B cell (primary cell): ENCODE measurements around the gene ZBP1. TPM values are rescaled to one million over a fixed set of nuclear protein-coding genes. Genes with fewer than 3 reads are reported as not detected.

ENCODE experiments used
- ATAC-seq: fragments of 200-7000 bp; cut with Tn5 transposase; one replicate; pipeline ENCODE4 v1.10.0; 2021; ENCODE audit warnings: low read depth, mild to moderate bottlenecking, moderate number of reproducible peaks, moderate library complexity
- CTCF ChIA-PET: fragments of 350-600 bp; sonication (Branson Sonifier 250); formaldehyde crosslinking; loops from one replicate; lab custom pipeline; 2021; ENCODE audit warnings: antibody characterized with exemption, inconsistent platforms; lab: Charles Lee
- POLR2A ChIA-PET: fragments of 350-600 bp; sonication (Branson Sonifier 250); formaldehyde crosslinking; loops from one replicate; lab custom pipeline; 2021; ENCODE audit warnings: antibody characterized with exemption; lab: Charles Lee
- DNase-seq: peaks from one replicate; pipeline ENCODE4 v3.0.0; 2013
- H2AFZ ChIP-seq: 2 replicates; pipeline ENCODE4 v1.6.1; 2012; ENCODE audit warnings: mild to moderate bottlenecking, low read depth, low read length; ENCODE audit not compliant: insufficient read depth, poor library complexity, severe bottlenecking
- H3K27ac ChIP-seq, 2 donors: 1 replicate in 1 of 2; 2 replicates in 1 of 2; pipeline ENCODE4 v1.5.1; 2012 to 2013; ENCODE audit warnings: low read length in 2 of 2, mild to moderate bottlenecking in 2 of 2, moderate library complexity in 1 of 2
- H3K27me3 ChIP-seq, 4 experiments: fragments of 200-600 bp in 1 of 4; sonication (generic) in 1 of 4; replicated peaks in 1 of 4; 1 replicate in 2 of 4; 2 replicates in 2 of 4; pipeline versions ENCODE4 v1.6.1 to v1.7.0; 2013 to 2016; ENCODE audit warnings: low read length in 3 of 4, mild to moderate bottlenecking in 2 of 4, mixed read lengths in 1 of 4, moderate library complexity in 1 of 4; ENCODE audit not compliant: insufficient read depth in 4 of 4, control insufficient read depth in 3 of 4; ENCODE audit errors: control extremely low read depth in 1 of 4
- H3K36me3 ChIP-seq, 2 experiments: replicated peaks in 1 of 2; 1 replicate in 1 of 2; 2 replicates in 1 of 2; pipeline versions ENCODE4 v1.6.1 to v1.7.1; 2013; ENCODE audit warnings: low read length in 1 of 2; ENCODE audit not compliant: insufficient read depth in 2 of 2, control insufficient read depth in 1 of 2; ENCODE audit errors: control extremely low read depth in 1 of 2, extremely low read depth in 1 of 2
- H3K4me1 ChIP-seq, 2 donors: fragments of 200-600 bp in 1 of 2; sonication (generic) in 1 of 2; 1 replicate in 1 of 2; 2 replicates in 1 of 2; pipeline versions ENCODE4 v1.5.1 to v1.6.1; 2013 to 2017; ENCODE audit warnings: low read length in 2 of 2; ENCODE audit not compliant: control insufficient read depth in 2 of 2, insufficient read depth in 2 of 2
- H3K4me2 ChIP-seq: replicated peaks from 2 replicates; pipeline ENCODE3; 2012; ENCODE audit warnings: mild to moderate bottlenecking, low read depth, low read length; ENCODE audit not compliant: poor library complexity, severe bottlenecking
- H3K4me3 ChIP-seq, 5 experiments: fragments of 200-600 bp in 1 of 5; sonication (generic) in 1 of 5; 1 replicate in 3 of 5; 2 replicates in 2 of 5; pipeline versions ENCODE4 v1.5.1 to v1.7.0; 2011 to 2016; ENCODE audit warnings: low read length in 4 of 5, mild to moderate bottlenecking in 4 of 5, low read depth in 2 of 5, control low read depth in 1 of 5, moderate library complexity in 1 of 5; ENCODE audit not compliant: insufficient read depth in 1 of 5; ENCODE audit errors: control extremely low read depth in 1 of 5, extremely low read depth in 1 of 5
- H3K79me2 ChIP-seq: fragments of 200-600 bp; sonication (generic); one replicate; pipeline ENCODE4 v1.6.0; 2016; ENCODE audit warnings: low read length; ENCODE audit not compliant: control insufficient read depth, insufficient read depth
- H3K9ac ChIP-seq: fragments of 200-600 bp; sonication (generic); 2 replicates; pipeline ENCODE4 v1.6.1; 2017; ENCODE audit warnings: mild to moderate bottlenecking, low read length, moderate library complexity
- H3K9me3 ChIP-seq, 3 donors: one replicate each; pipeline versions ENCODE4 v1.6.1 to v1.7.1; 2013; ENCODE audit warnings: low read length in 2 of 3; ENCODE audit not compliant: control insufficient read depth in 2 of 3, insufficient read depth in 1 of 3; ENCODE audit errors: control extremely low read depth in 1 of 3
- H4K20me1 ChIP-seq: 2 replicates; pipeline ENCODE4 v1.6.0; 2012; ENCODE audit warnings: mild to moderate bottlenecking, low read length; ENCODE audit not compliant: insufficient read depth, control insufficient read depth, poor library complexity, severe bottlenecking
- H3K27ac Mint-ChIP-seq: one replicate; pipeline ENCODE4 v1.8.0; 2021; ENCODE audit warnings: mixed read lengths
- H3K27me3 Mint-ChIP-seq: one replicate; pipeline ENCODE4 v1.8.0; 2021; ENCODE audit warnings: mixed read lengths
- H3K4me1 Mint-ChIP-seq: one replicate; pipeline ENCODE4 v1.8.0; 2021; ENCODE audit warnings: mixed read lengths
- H3K4me3 Mint-ChIP-seq: one replicate; pipeline ENCODE4 v1.8.0; 2021; ENCODE audit warnings: mixed read lengths
- H3K9me3 Mint-ChIP-seq: one replicate; pipeline ENCODE4 v1.8.0; 2022; ENCODE audit warnings: mixed read lengths; ENCODE audit not compliant: insufficient read depth
- CTCF ChIP-seq: fragments of 200-600 bp; IDR thresholded peaks from one replicate; pipeline ENCODE4 v1.8.0; 2022; ENCODE audit warnings: antibody characterized with exemption, mild to moderate bottlenecking
- EZH2 ChIP-seq: IDR thresholded peaks from 2 replicates; pipeline ENCODE4 v1.6.1; 2012; ENCODE audit warnings: borderline replicate concordance, low read depth, mild to moderate bottlenecking, moderate library complexity, low read length; ENCODE audit not compliant: insufficient read depth, poor library complexity, severe bottlenecking
- WGBS: methylation state at CpG from one replicate; pipeline ENCODE4 v1.1.5; 2013; ENCODE audit warnings: missing lambda C conversion rate; ENCODE audit not compliant: insufficient coverage; 5-methylcytosine and 5-hydroxymethylcytosine counted together
- intact Hi-C: fragments of 100-400 bp; cut with micrococcal nuclease; formaldehyde crosslinking; loops from one replicate; pipeline ENCODE4 v1.10.0; 2022
- polyA plus RNA-seq: library from polyadenylated mRNA; depleted of rRNA; stranded (reverse); fragments of >200 nt; gene quantifications from 2 replicates; pipeline ENCODE4 v1.2.3, GENCODE V29; 2012
- total RNA-seq, 2 donors: library from RNA; stranded (reverse); fragments of 120-200 nt in 1 of 2; gene quantifications; 1 replicate in 1 of 2; 2 replicates in 1 of 2; pipeline versions ENCODE4 v1.2.3 to v1.2.4, GENCODE V29; 2013 to 2022

ZBP1 gene
- total and polyA plus RNA-seq, 2 donors (not counting 1 experiment from before 2014, with no cell fraction given): 29.9 to 69.2 TPM

GRCh38 chr20:57622579-57623381, 2.6 kb upstream of the ZBP1 start:
- peaks cover 0 to 3% of the 10 kb centered on the region in 2 experiments for H3K36me3 ChIP-seq
- POLR2A ChIA-PET: no interaction called here
- no peaks in the 10 kb centered on the region for H4K20me1 ChIP-seq
- CTCF ChIA-PET: interaction anchor here (0.6 to 11.0 kb wide), 21 partner anchors 8 to 557 kb away, joined by 3 to 131 read pairs (median 5); partner anchors contain the start of gene PMEPA1
- H3K4me2 ChIP-seq: peak overlapping the region; percentile 96
- H3K4me1 ChIP-seq: peaks cover 54 to 59% of the 10 kb centered on the region in 2 donors
- peaks cover 38% of the 10 kb centered on the region for H3K79me2 ChIP-seq
- no peak overlapping the region for H3K27ac ChIP-seq
- Mint-ChIP-seq H3K27ac (peak overlapping the region; percentile 80), H3K4me3 (peak overlapping the region; percentile 13), H3K27me3 (no peaks in the 10 kb centered on the region), H3K4me1 (peaks cover 65% of the 10 kb centered on the region), H3K9me3 (peaks cover 6% of the 10 kb centered on the region)
- intact Hi-C loops: loop anchor here (10.0 kb wide), 1 partner anchor 128 kb away; no protein-coding TSS in a partner anchor
- H3K9me3 ChIP-seq: peaks cover 0 to 12% (median 10%) of the 10 kb centered on the region in 3 donors
- H3K4me3 ChIP-seq: no peak overlapping the region
- DNase-seq (peak; percentile 69), ATAC-seq (no peak)
- no peaks in the 10 kb centered on the region for H3K27me3 ChIP-seq
- 74% methylated on average over 14 of the region's 14 CpGs for WGBS
- H2AFZ ChIP-seq: no peak overlapping the region
- no peak overlapping the region for H3K9ac ChIP-seq
- TF ChIP-seq CTCF: peak; percentile 82
- no peak for TF ChIP-seq EZH2

- ChIA-PET CTCF (interaction anchor here (0.7 to 11.0 kb wide), 15 partner anchors 8 to 558 kb away, joined by 3 to 131 read pairs (median 7); partner anchors contain the start of gene PMEPA1), POLR2A (no interaction called here)
- Histone ChIP-seq H3K79me2 (peaks cover 38% of the 10 kb centered on the region), H4K20me1 (peaks cover 3% of the 10 kb centered on the region), H3K9ac (no peak overlapping the region), H3K4me2 (peak overlapping the region; percentile 96), H3K9me3 (peaks cover 0 to 12% (median 10%) of the 10 kb centered on the region in 3 donors), H3K36me3 (peaks cover 0 to 6% of the 10 kb centered on the region in 2 experiments), H3K27me3 (no peaks in the 10 kb centered on the region), H3K27ac (no peak overlapping the region), H2AFZ (no peak overlapping the region), H3K4me3 (no peak overlapping the region), H3K4me1 (peaks cover 54 to 59% of the 10 kb centered on the region in 2 donors)
- peaks cover 65% of the 10 kb centered on the region for H3K4me1 Mint-ChIP-seq
- WGBS: 88% methylated on average over 6 of the region's 7 CpGs
- peaks cover 6% of the 10 kb centered on the region for H3K9me3 Mint-ChIP-seq
- peak overlapping the region; percentile 80 for H3K27ac Mint-ChIP-seq
- DNase-seq: no peak
- TF ChIP-seq EZH2 (no peak), CTCF (no peak)
- no peak for ATAC-seq
- H3K27me3 Mint-ChIP-seq: no peaks in the 10 kb centered on the region
- H3K4me3 Mint-ChIP-seq: peak overlapping the region; percentile 13
- intact Hi-C loops: loop anchor here (10.0 kb wide), 1 partner anchor 127 kb away; no protein-coding TSS in a partner anchor
Observed at GRCh38 chr20:57622201-57622570, 2.0 kb upstream of the ZBP1 start.
